Astrocyte (in vitro differentiated cells and primary cell): ENCODE results near the gene CRYBG3. TPM values are rescaled to one million over a fixed set of nuclear protein-coding genes. Genes with fewer than 3 reads are reported as not detected.
A peak's percentile ranks its signal among the peaks of the same experiment; 100 is the strongest.

Experiments used
- DNase-seq: peaks from one replicate; pipeline ENCODE4 v3.0.0-alpha.2; 2010; ENCODE audit warnings: low read depth
- FAIRE-seq: peaks from 2 replicates; lab custom pipeline; 2011; peaks lifted over from hg19 to GRCh38; lab: Jason Lieb, UNC
- H2AFZ ChIP-seq: 2 replicates; pipeline ENCODE4 v1.6.0; 2012; ENCODE audit warnings: low read depth, low read length, inconsistent platforms
- H3K27ac ChIP-seq: 2 replicates; pipeline ENCODE4 v1.5.1; 2011; ENCODE audit warnings: low read depth, low read length, inconsistent platforms
- H3K27me3 ChIP-seq: 2 replicates; pipeline ENCODE4 v1.6.0; 2011; ENCODE audit warnings: low read length, inconsistent platforms; ENCODE audit not compliant: insufficient read depth
- H3K36me3 ChIP-seq: 2 replicates; pipeline ENCODE4 v1.5.1; 2011; ENCODE audit warnings: low read length, inconsistent platforms; ENCODE audit not compliant: insufficient read depth
- H3K4me1 ChIP-seq: 2 replicates; pipeline ENCODE4 v1.5.1; 2011; ENCODE audit warnings: low read length, inconsistent platforms; ENCODE audit not compliant: insufficient read depth
- H3K4me2 ChIP-seq: 2 replicates; pipeline ENCODE4 v1.6.0; 2012; ENCODE audit warnings: low read length, inconsistent platforms
- H3K4me3 ChIP-seq: 2 replicates; pipeline ENCODE4 v1.5.1; 2011; ENCODE audit warnings: low read depth, mild to moderate bottlenecking, low read length, inconsistent platforms; ENCODE audit not compliant: insufficient read depth
- H3K79me2 ChIP-seq: 2 replicates; pipeline ENCODE4 v1.6.0; 2012; ENCODE audit warnings: mild to moderate bottlenecking, low read length, inconsistent platforms; ENCODE audit not compliant: insufficient read depth
- H3K9ac ChIP-seq: 2 replicates; pipeline ENCODE4 v1.6.0; 2012; ENCODE audit warnings: mild to moderate bottlenecking, low read length, inconsistent platforms
- H3K9me3 ChIP-seq: 2 replicates; pipeline ENCODE4 v1.5.1; 2012; ENCODE audit warnings: low read depth, mild to moderate bottlenecking, low read length, inconsistent platforms; ENCODE audit not compliant: insufficient read depth
- H4K20me1 ChIP-seq: 2 replicates; pipeline ENCODE4 v1.6.0; 2012; ENCODE audit warnings: low read length, inconsistent platforms; ENCODE audit not compliant: insufficient read depth
- H3K27ac Mint-ChIP-seq: one replicate; pipeline ENCODE4 v1.8.0; 2021; ENCODE audit warnings: mild to moderate bottlenecking, mixed read lengths; ENCODE audit not compliant: unreplicated experiment
- H3K27me3 Mint-ChIP-seq: one replicate; pipeline ENCODE4 v1.8.0; 2021; ENCODE audit warnings: low read depth, mixed read lengths; ENCODE audit not compliant: unreplicated experiment
- H3K36me3 Mint-ChIP-seq: one replicate; pipeline ENCODE4 v1.8.0; 2021; ENCODE audit warnings: low read depth, mixed read lengths; ENCODE audit not compliant: unreplicated experiment
- H3K4me1 Mint-ChIP-seq: one replicate; pipeline ENCODE4 v1.8.0; 2021; ENCODE audit warnings: low read depth, mixed read lengths; ENCODE audit not compliant: unreplicated experiment
- H3K4me3 Mint-ChIP-seq: one replicate; pipeline ENCODE4 v1.8.0; 2021; ENCODE audit warnings: mild to moderate bottlenecking, moderate library complexity, mixed read lengths; ENCODE audit not compliant: unreplicated experiment
- H3K9me3 Mint-ChIP-seq: one replicate; pipeline ENCODE4 v1.8.0; 2021; ENCODE audit warnings: mild to moderate bottlenecking, mixed read lengths; ENCODE audit not compliant: unreplicated experiment
- CTCF ChIP-seq: IDR thresholded peaks from 2 replicates; pipeline ENCODE4 v1.5.1; 2011; ENCODE audit warnings: low read depth, mild to moderate bottlenecking, inconsistent platforms, low read length, moderate library complexity; ENCODE audit not compliant: insufficient read depth
- EZH2 ChIP-seq: IDR thresholded peaks from 2 replicates; pipeline ENCODE4 v1.6.1; 2012; ENCODE audit warnings: mild to moderate bottlenecking, low read length, inconsistent platforms; ENCODE audit not compliant: insufficient read depth
- total RNA-seq: library from RNA; stranded (reverse); gene quantifications from 2 replicates; pipeline ENCODE4 v1.2.1, GENCODE V29; 2021

Gene CRYBG3
- total RNA-seq, 1 donor from 2014 or later = 13.0 TPM

- no peaks in the 10 kb centered on the region for H3K9me3 ChIP-seq
- H3K27me3 Mint-ChIP-seq = peaks cover 2% of the 10 kb centered on the region
- H3K27ac Mint-ChIP-seq = no peak overlapping the region
Observed at GRCh38 chr3:97817965-97818364, 3.8 kb upstream of the CRYBG3 start.

GRCh38 chr3:97820780-97821179 is 1.0 kb upstream of the CRYBG3 start:
- H3K79me2 ChIP-seq = peaks cover 29% of the 10 kb centered on the region
- H3K4me1 ChIP-seq = peaks cover 15% of the 10 kb centered on the region
- peaks cover 2% of the 10 kb centered on the region for H3K27me3 Mint-ChIP-seq
- no peak for DNase-seq
- no peaks in the 10 kb centered on the region for H3K9me3 ChIP-seq
- H3K27ac ChIP-seq = no peak overlapping the region
- peaks cover 12% of the 10 kb centered on the region for H3K4me1 Mint-ChIP-seq
- no peak for TF ChIP-seq CTCF
- TF ChIP-seq EZH2 = no peak
- peak overlapping the region; percentile 92 for H3K9ac ChIP-seq
- no peak overlapping the region for H3K27ac Mint-ChIP-seq
- peak overlapping the region; percentile 93 for H3K4me3 ChIP-seq
- FAIRE-seq = no peak
- no peaks in the 10 kb centered on the region for H3K27me3 ChIP-seq
- H4K20me1 ChIP-seq = peaks cover 25% of the 10 kb centered on the region
- peak overlapping the region; percentile 100 for H3K4me3 Mint-ChIP-seq
- no peaks in the 10 kb centered on the region for H3K36me3 Mint-ChIP-seq
- peak overlapping the region; percentile 96 for H3K4me2 ChIP-seq
- H2AFZ ChIP-seq = peak overlapping the region; percentile 98
- H3K36me3 ChIP-seq = no peaks in the 10 kb centered on the region
- H3K9me3 Mint-ChIP-seq = no peaks in the 10 kb centered on the region

More at GRCh38 chr3:97817965-97818364, 3.8 kb upstream of the CRYBG3 start:
- Mint-ChIP-seq H3K9me3 (no peaks in the 10 kb centered on the region), H3K4me1 (peaks cover 2% of the 10 kb centered on the region), H3K4me3 (no peak overlapping the region), H3K36me3 (no peaks in the 10 kb centered on the region)
- peaks cover 6% of the 10 kb centered on the region for H3K4me1 ChIP-seq
- no peak overlapping the region for H3K27ac ChIP-seq
- H3K4me2 ChIP-seq = no peak overlapping the region
- no peak for DNase-seq
- H3K36me3 ChIP-seq = no peaks in the 10 kb centered on the region
- H2AFZ ChIP-seq = no peak overlapping the region
- no peaks in the 10 kb centered on the region for H3K27me3 ChIP-seq
- no peak overlapping the region for H3K9ac ChIP-seq
- TF ChIP-seq CTCF (no peak), EZH2 (no peak)
- H3K4me3 ChIP-seq = no peak overlapping the region
- H4K20me1 ChIP-seq = peaks cover 2% of the 10 kb centered on the region
- no peak for FAIRE-seq
- H3K79me2 ChIP-seq = peaks cover 3% of the 10 kb centered on the region

- Mint-ChIP-seq H3K9me3 (no peaks in the 10 kb centered on the region), H3K27me3 (peaks cover 2% of the 10 kb centered on the region), H3K4me3 (peak overlapping the region; percentile 100), H3K4me1 (peaks cover 12% of the 10 kb centered on the region), H3K27ac (peak overlapping the region; percentile 36), H3K36me3 (no peaks in the 10 kb centered on the region)
- no peaks in the 10 kb centered on the region for H3K9me3 ChIP-seq
- DNase-seq (peak; percentile 41), FAIRE-seq (no peak)
- no peaks in the 10 kb centered on the region for H3K36me3 ChIP-seq
- H3K9ac ChIP-seq = peak overlapping the region; percentile 92
- H3K27me3 ChIP-seq = no peaks in the 10 kb centered on the region
- H2AFZ ChIP-seq = peak overlapping the region; percentile 98
- peaks cover 35% of the 10 kb centered on the region for H3K79me2 ChIP-seq
- peak overlapping the region; percentile 86 for H3K27ac ChIP-seq
- H3K4me1 ChIP-seq = peaks cover 15% of the 10 kb centered on the region
- peaks cover 28% of the 10 kb centered on the region for H4K20me1 ChIP-seq
- TF ChIP-seq EZH2 (no peak), CTCF (no peak)
- peak overlapping the region; percentile 93 for H3K4me3 ChIP-seq
- peak overlapping the region; percentile 96 for H3K4me2 ChIP-seq
Observed at GRCh38 chr3:97821287-97821773, 481 bp upstream of the CRYBG3 start.
